Peyer's patch (tissue), 4 donors: ENCODE results near the gene LMO1. TPM values are rescaled to one million over a fixed set of nuclear protein-coding genes. Genes with fewer than 3 reads are reported as not detected.

ENCODE experiments used
- DNase-seq, 3 donors: peaks; one replicate each; pipeline ENCODE4 v3.0.0-alpha.2; 2017 to 2019
- H3K27ac ChIP-seq, 4 donors: fragments of 200-600 bp; sonication (generic); one replicate each; pipeline ENCODE4 v1.5.1; 2016 to 2019
- H3K27me3 ChIP-seq, 2 donors: fragments of 200-600 bp; sonication (generic); one replicate each; pipeline ENCODE4 v1.5.1; 2019
- H3K36me3 ChIP-seq, 3 donors: fragments of 200-600 bp; sonication (generic); one replicate each; pipeline ENCODE4 v1.5.1; 2016 to 2019
- H3K4me1 ChIP-seq, 4 donors: fragments of 200-600 bp; sonication (generic); one replicate each; pipeline ENCODE4 v1.5.1; 2016 to 2019
- H3K4me3 ChIP-seq, 4 donors: fragments of 200-600 bp; sonication (generic); 1 replicate in 3 of 4; 2 replicates in 1 of 4; pipeline ENCODE4 v1.5.1; 2016 to 2019; ENCODE audit warnings: mild to moderate bottlenecking in 1 of 4
- H3K9me3 ChIP-seq, 4 donors: fragments of 200-600 bp; sonication (generic); one replicate each; pipeline ENCODE4 v1.5.1; 2016 to 2019; ENCODE audit warnings: mild to moderate bottlenecking in 1 of 4
- POLR2A ChIP-seq, 2 donors: fragments of 450-650 bp; IDR thresholded peaks; one replicate each; pipeline ENCODE4 v1.5.1; 2017; ENCODE audit warnings: antibody characterized with exemption in 2 of 2, mild to moderate bottlenecking in 2 of 2, moderate library complexity in 2 of 2
- total RNA-seq, 4 donors: library from RNA; depleted of rRNA; stranded (reverse); fragments of >200 nt; gene quantifications; one replicate each; pipeline ENCODE4 v1.1.0, GENCODE V29; 2016
- TF ChIP-seq, protein P1 (sequence below), 6 experiments: fragments of 450-650 bp in 4 of 6; fragments of 200-600 bp in 2 of 6; sonication (generic) in 1 of 6; IDR thresholded peaks; one replicate each; pipeline ENCODE4 v1.5.1; 2017 to 2019; ENCODE audit warnings: antibody characterized with exemption in 6 of 6, mild to moderate bottlenecking in 3 of 6, moderate library complexity in 1 of 6

Gene LMO1
- total RNA-seq, 4 donors from 2014 or later, result not detected

DNA sequence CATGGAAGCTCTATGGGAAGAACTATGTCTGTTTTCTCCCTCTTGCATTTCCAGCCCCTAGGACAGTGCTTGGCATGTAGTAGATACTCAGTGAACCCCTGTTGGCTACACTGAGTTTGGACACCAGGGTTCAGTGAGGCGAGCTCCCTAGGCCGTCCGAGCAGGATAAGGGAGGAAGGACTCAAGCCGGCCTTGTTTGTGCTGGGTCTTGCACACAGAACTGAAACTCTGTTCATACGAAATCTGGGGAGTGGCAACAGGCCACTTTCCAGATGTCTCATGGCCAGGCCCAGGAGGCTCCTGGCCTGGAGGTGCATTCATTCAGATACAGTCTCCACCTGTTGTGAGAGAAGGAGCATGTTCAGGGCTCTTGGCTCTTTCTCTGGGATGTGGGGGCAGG, 23.6 kb upstream of the LMO1 start:
- TF ChIP-seq, protein P1, sequence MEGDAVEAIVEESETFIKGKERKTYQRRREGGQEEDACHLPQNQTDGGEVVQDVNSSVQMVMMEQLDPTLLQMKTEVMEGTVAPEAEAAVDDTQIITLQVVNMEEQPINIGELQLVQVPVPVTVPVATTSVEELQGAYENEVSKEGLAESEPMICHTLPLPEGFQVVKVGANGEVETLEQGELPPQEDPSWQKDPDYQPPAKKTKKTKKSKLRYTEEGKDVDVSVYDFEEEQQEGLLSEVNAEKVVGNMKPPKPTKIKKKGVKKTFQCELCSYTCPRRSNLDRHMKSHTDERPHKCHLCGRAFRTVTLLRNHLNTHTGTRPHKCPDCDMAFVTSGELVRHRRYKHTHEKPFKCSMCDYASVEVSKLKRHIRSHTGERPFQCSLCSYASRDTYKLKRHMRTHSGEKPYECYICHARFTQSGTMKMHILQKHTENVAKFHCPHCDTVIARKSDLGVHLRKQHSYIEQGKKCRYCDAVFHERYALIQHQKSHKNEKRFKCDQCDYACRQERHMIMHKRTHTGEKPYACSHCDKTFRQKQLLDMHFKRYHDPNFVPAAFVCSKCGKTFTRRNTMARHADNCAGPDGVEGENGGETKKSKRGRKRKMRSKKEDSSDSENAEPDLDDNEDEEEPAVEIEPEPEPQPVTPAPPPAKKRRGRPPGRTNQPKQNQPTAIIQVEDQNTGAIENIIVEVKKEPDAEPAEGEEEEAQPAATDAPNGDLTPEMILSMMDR (IDR thresholded peaks at IDR 0.05), result no peak
- TF ChIP-seq POLR2A (IDR thresholded peaks at IDR 0.05), result no peak
- Histone ChIP-seq H3K9me3 (no peaks in the 10 kb centered on the region), H3K27me3 (no peaks in the 10 kb centered on the region), H3K4me1 (no peaks in the 10 kb centered on the region), H3K27ac (no peak overlapping the region), H3K36me3 (no peaks in the 10 kb centered on the region), H3K4me3 (no peak overlapping the region)
- DNase-seq, result peak in 2 of 3 donors; percentile 11 to 30

DNA sequence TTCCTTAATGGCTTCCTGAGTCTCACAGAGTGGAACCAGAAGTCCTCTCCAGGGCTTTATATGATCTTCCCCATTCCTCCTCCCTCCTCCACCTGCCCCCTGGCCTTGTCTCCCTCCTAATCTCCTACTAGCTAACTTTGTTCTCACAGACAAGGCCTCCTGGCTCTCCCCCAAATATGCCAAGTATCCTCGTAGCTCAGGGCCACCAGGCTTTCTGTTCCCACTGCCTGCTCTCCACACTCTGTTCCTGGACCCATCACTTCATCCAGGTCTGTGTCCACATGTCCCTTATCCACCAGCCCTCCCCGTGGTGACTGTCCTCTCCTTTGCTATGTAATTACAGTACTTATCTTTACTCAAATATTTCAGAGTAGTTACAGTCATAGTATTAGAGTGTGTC, 23.2 kb upstream of the LMO1 start:
- no peak for TF ChIP-seq POLR2A (IDR thresholded peaks at IDR 0.05)
- TF ChIP-seq, protein P1 (IDR thresholded peaks at IDR 0.05), result no peak
- no peaks in the 10 kb centered on the region for H3K4me1 ChIP-seq

DNA sequence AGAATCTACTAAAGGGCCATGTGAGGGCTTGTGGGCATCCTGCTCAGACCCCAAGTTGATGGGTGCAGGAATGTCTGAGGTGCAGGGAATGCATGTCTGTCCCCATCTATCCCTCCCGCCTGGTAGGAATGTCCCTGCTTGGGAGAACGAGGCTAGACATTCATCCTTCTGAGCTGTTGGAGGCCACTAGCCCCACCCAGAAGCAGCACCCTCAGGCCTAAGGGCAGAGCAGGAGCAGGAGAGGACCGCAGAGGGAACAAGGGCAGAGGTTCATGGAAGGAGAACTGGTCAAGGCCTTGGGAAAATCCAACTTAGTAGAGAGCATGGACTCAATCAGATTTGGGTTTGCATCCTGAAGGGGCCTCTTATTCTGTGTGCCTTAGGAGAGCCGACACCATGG, 22.1 kb upstream of the LMO1 start:
- Histone ChIP-seq H3K27ac (no peak overlapping the region), H3K4me3 (no peak overlapping the region), H3K36me3 (no peaks in the 10 kb centered on the region), H3K4me1 (no peaks in the 10 kb centered on the region), H3K27me3 (no peaks in the 10 kb centered on the region), H3K9me3 (no peaks in the 10 kb centered on the region)
- TF ChIP-seq POLR2A (IDR thresholded peaks at IDR 0.05), result no peak
- TF ChIP-seq, protein P1 (IDR thresholded peaks at IDR 0.05), result no peak
- peak in 1 of 3 donors; percentile 17 for DNase-seq

More for the DNA sequence above, 23.2 kb upstream of the LMO1 start:
- Histone ChIP-seq H3K4me3 (no peak overlapping the region), H3K36me3 (no peaks in the 10 kb centered on the region), H3K9me3 (no peaks in the 10 kb centered on the region), H3K27me3 (no peaks in the 10 kb centered on the region), H3K27ac (no peak overlapping the region)
- DNase-seq, result peak in 2 of 3 donors; percentile 6 to 11

DNA sequence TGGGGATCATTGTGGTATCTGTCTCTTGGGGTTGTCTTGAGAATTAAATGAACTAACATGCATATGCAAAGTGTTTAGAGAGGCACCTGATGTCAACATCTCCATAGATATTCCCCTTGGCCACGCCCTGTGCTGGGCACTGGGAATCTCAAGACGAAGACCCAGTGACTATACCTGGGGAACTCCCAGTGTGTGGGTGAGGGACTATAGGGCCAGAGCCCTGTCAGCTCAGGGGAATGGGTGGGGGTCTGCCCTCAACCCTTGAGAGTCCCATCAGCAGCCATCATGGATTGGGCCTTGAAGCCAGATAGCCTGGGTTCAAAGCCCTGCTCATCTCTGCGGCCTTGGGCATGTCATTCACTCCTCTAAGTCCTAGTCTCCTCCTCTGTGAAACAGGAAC, 21.6 kb upstream of the LMO1 start:
- no peak for TF ChIP-seq POLR2A (IDR thresholded peaks at IDR 0.05)
- TF ChIP-seq, protein P1 (IDR thresholded peaks at IDR 0.05), result no peak
- Histone ChIP-seq H3K36me3 (no peaks in the 10 kb centered on the region), H3K4me1 (no peaks in the 10 kb centered on the region), H3K27me3 (no peaks in the 10 kb centered on the region), H3K4me3 (no peak overlapping the region), H3K27ac (no peak overlapping the region), H3K9me3 (no peaks in the 10 kb centered on the region)
- DNase-seq, result peak; percentile 6 to 14 (median 14)

DNA sequence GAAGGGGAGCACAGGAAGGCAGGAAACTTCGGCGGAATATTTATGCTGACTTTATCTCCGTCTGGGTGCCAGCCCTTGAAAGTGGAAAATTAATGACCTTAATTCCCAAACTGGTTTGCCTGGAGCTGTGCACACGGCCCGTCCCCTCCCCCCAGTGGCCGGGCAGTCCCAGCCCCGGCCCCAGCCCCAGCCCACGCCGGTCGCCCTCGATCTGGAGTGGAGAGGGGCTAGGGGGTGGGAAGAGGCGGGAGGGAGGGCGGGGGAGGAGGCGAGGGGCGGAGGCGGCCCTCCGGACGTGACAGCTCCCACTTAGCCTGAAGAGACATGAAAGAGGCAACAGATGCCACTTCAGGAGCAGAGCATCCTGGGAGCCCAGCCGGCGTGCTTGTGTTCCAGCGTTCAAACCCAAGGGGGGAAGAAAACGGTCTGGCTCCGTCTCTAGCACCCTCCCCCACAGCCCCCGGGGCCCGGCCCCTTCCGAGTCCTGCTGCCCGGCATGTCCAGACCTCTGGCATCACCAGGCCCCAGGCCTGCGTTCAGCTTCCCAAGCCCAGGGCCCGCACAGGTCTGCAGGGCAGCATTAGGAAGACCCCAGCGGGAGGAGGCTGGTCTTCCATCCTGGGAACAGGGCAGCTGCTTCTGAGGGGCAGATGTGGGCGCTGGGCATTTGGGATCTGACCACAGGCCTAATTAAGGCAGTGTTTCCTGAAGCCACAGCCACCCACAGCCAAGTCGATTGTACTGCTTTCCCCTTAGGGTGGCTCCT, 20.0 kb upstream of the LMO1 start:
- Histone ChIP-seq H3K27me3 (no peaks in the 10 kb centered on the region), H3K4me3 (peak overlapping the region in 1 of 4 donors; percentile 33)
- DNase-seq, result peak; percentile 9 to 40 (median 32)

More for the DNA sequence above, 20.0 kb upstream of the LMO1 start:
- H3K9me3 ChIP-seq, result no peaks in the 10 kb centered on the region
- TF ChIP-seq POLR2A (IDR thresholded peaks at IDR 0.05), result no peak
- TF ChIP-seq, protein P1 (IDR thresholded peaks at IDR 0.05), result no peak
- no peak overlapping the region for H3K27ac ChIP-seq
- H3K36me3 ChIP-seq, result no peaks in the 10 kb centered on the region
- no peaks in the 10 kb centered on the region for H3K4me1 ChIP-seq
